NT2/D1 (cell line): Measurements from ENCODE around the gene ARMC8.

ENCODE experiments used
- DNase-seq: peaks from one replicate; pipeline ENCODE4 v3.0.0-alpha.2; 2011; ENCODE audit warnings: low read depth, low spot score
- H3K27me3 ChIP-seq: 2 replicates; pipeline ENCODE4 v1.6.0; 2011; ENCODE audit warnings: mild to moderate bottlenecking; ENCODE audit not compliant: insufficient read length, insufficient read depth
- H3K36me3 ChIP-seq: 2 replicates; pipeline ENCODE4 v1.6.1; 2011; ENCODE audit warnings: mild to moderate bottlenecking, low read length, mixed read lengths; ENCODE audit not compliant: insufficient read depth, insufficient read length
- H3K4me1 ChIP-seq: 2 replicates; pipeline ENCODE4 v1.5.1; 2011; ENCODE audit not compliant: insufficient read depth, insufficient read length
- H3K4me3 ChIP-seq: 2 replicates; pipeline ENCODE4 v1.5.1; 2011; ENCODE audit warnings: low read depth; ENCODE audit not compliant: insufficient read length
- H3K9ac ChIP-seq: 2 replicates; pipeline ENCODE4 v1.6.0; 2011; ENCODE audit warnings: low read depth; ENCODE audit not compliant: insufficient read length
- H3K9me3 ChIP-seq: 2 replicates; pipeline ENCODE4 v1.5.1; 2011; ENCODE audit warnings: mild to moderate bottlenecking, low read length; ENCODE audit not compliant: insufficient read depth
- SUZ12 ChIP-seq: IDR thresholded peaks from 2 replicates; pipeline ENCODE4 v1.6.1; 2011; ENCODE audit not compliant: insufficient read length, insufficient read depth; ENCODE audit errors: extremely low read depth
- YY1 ChIP-seq: IDR thresholded peaks from 2 replicates; pipeline ENCODE4 v1.6.1; 2011; ENCODE audit not compliant: insufficient read length, insufficient read depth
- ZNF274 ChIP-seq: IDR thresholded peaks from 2 replicates; pipeline ENCODE4 v1.6.1; 2011; ENCODE audit warnings: mild to moderate bottlenecking, low read depth, low read length

The ARMC8 gene

DNA sequence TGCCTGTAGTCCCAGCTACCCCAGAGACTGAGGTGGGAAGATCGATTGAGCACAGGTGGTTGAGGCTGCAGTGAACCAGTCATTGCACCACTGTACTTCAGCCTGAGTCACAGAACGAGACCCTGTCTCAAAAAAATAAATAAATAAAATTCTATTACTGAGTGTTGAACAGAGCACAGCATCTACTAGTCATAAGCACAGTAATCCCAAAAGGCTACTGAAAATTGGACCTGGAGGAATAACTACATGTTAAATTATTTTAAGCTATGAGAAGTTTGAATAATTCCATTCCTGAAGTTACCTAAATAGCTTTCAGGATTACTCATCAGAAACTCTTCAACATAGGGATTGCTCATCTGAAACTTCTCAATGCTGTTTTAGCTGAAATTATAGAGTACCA is 43.4 kb downstream of the ARMC8 start:
- no peak for DNase-seq
- Histone ChIP-seq H3K4me1 (no peaks in the 10 kb centered on the region), H3K9ac (no peak overlapping the region), H3K27me3 (no peaks in the 10 kb centered on the region), H3K36me3 (peaks cover 40% of the 10 kb centered on the region), H3K4me3 (no peak overlapping the region), H3K9me3 (no peaks in the 10 kb centered on the region)
- no peak for TF ChIP-seq SUZ12
- no peak for TF ChIP-seq YY1
- no peak for TF ChIP-seq ZNF274

DNA sequence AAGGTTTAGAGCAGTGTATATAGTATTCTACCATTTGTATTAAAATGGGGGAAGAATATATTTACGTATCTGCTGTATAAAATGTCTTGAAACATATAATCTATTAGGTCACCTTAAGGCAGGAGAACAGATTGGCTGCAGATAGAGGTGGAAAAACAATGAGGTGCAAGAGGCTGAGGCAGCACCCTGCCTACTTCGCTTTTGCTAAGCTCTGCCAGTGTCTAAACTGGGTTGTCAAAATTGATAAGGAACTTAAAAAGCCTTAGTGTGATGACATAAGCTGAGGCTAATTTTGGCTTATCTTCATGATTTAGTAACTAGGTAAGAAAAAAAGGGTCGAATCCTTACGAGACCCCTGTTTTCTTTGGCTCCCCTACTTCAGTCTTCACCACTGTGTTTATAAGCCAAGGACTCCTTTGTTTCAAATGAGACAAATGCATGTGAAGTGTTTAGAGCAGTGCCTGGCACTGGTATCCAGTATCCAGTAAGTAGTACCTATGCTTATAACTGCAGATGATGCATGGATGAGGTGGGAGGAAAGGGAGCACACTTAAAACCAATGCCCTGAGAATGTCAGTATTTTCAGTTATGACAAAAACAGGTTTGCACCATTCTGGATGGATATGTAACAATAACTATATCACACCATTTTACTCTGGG is 45.7 kb downstream of the ARMC8 start:
- Histone ChIP-seq H3K9ac (no peak overlapping the region), H3K27me3 (no peaks in the 10 kb centered on the region), H3K4me3 (no peak overlapping the region), H3K9me3 (no peaks in the 10 kb centered on the region), H3K36me3 (peaks cover 56% of the 10 kb centered on the region), H3K4me1 (no peaks in the 10 kb centered on the region)
- no peak for TF ChIP-seq YY1
- no peak for DNase-seq

DNA sequence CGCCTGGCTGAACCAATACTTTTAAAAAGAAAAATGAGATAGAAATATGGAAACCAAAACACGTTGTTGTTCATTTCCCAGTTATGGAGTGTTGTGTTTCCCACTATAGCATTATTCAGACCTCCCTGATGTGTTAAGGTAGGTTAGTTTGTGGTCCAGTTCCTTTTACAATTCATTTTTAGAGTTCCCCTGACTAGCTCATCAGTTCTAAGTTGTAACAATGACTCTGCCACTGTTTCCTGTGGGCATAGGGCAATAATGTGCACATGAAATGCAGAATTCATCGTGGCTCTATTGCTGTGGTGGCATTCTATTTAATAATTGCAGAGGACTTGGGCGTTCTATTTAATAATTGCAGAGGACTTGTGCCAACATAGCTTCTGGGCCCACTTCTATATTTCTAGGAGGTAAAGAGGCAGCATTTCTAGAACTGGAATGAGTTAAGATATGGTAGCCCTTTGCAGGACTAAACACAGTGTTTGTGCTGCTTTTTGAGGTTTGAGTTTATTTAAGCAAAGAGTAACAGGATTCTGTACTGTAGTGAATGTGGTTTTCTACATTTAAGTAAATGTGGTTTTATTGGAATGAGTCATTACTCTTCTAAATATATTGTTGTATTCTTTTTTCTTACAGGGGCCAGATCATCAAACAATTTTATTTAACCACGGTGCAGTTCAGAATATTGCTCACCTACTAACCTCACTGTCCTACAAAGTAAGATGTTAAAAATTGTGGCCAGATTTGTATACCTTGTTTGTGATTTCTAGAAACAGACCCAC is 47.5 kb downstream of the ARMC8 start:
- TF ChIP-seq YY1 (no peak), SUZ12 (no peak), ZNF274 (no peak)
- H3K27me3 ChIP-seq = no peaks in the 10 kb centered on the region
- H3K9me3 ChIP-seq = no peaks in the 10 kb centered on the region
- no peak for DNase-seq
- no peak overlapping the region for H3K4me3 ChIP-seq
- H3K9ac ChIP-seq = no peak overlapping the region
- H3K4me1 ChIP-seq = no peaks in the 10 kb centered on the region
- H3K36me3 ChIP-seq = peaks cover 61% of the 10 kb centered on the region

DNA sequence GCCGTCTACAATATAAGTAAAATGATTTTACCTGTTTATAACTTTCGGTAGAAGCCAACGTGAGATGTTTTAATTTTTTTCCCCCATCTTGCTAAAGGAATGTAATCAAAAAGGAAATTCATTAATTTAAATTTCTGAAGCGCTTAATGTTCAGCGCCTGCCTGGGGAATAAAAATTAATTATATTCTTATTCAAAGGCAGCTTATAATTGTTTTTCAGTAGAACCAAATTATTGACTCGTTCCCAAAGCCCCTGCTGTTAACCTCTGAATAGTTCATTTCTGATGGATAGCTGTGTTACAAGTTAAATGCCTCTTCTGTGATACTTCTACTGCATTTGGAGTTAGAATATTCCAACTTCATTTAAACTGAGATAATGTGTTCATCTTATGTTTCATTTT is 51.6 kb downstream of the ARMC8 start:
- Histone ChIP-seq H3K4me3 (no peak overlapping the region), H3K27me3 (no peaks in the 10 kb centered on the region), H3K36me3 (peaks cover 65% of the 10 kb centered on the region), H3K9ac (no peak overlapping the region), H3K9me3 (no peaks in the 10 kb centered on the region), H3K4me1 (no peaks in the 10 kb centered on the region)
- no peak for DNase-seq
- TF ChIP-seq ZNF274 = no peak
- no peak for TF ChIP-seq YY1
- no peak for TF ChIP-seq SUZ12

DNA sequence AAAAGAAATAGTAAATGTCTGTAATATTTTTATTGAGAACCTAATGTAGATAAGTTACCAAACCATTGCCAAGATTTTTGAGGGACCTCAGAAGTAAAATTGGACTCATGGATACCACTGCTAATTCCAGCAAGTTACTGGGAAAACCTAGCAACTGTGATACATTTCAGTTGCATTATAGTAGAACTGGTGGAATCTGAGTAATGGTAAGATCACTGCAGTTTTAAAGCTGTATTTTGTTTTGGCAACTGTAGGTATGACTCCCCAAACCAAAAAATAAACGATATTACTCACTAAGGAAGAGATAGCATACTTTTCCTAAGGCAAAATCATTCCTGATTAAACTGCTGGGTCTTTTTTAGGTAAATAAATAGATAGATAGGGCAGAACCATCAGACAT is 54.0 kb downstream of the ARMC8 start:
- DNase-seq = no peak
- Histone ChIP-seq H3K36me3 (peaks cover 74% of the 10 kb centered on the region), H3K27me3 (no peaks in the 10 kb centered on the region), H3K4me3 (no peak overlapping the region), H3K9me3 (no peaks in the 10 kb centered on the region), H3K4me1 (no peaks in the 10 kb centered on the region), H3K9ac (no peak overlapping the region)
- TF ChIP-seq SUZ12 (no peak), YY1 (no peak), ZNF274 (no peak)

DNA sequence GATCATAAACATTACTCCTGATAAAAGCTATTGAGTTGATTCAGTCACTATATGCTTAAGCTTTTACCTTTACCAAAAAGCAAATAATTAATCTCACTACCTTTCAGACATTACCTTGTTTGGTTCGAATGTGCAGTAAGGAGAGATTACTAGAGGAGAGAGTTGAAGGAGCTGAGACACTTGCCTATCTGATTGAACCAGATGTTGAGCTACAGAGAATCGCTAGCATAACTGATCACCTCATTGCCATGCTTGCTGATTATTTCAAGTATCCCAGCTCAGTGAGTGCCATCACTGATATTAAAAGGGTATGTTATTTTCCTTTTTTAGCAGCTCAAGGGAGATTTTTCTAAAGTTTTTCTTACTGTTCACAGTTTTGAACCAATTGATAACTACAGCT is 54.6 kb downstream of the ARMC8 start:
- TF ChIP-seq SUZ12 = no peak
- TF ChIP-seq ZNF274 = no peak
- no peak for TF ChIP-seq YY1
- no peak for DNase-seq
- no peaks in the 10 kb centered on the region for H3K27me3 ChIP-seq
- H3K4me1 ChIP-seq = no peaks in the 10 kb centered on the region
- H3K4me3 ChIP-seq = no peak overlapping the region
- H3K36me3 ChIP-seq = peaks cover 74% of the 10 kb centered on the region
- no peak overlapping the region for H3K9ac ChIP-seq
- H3K9me3 ChIP-seq = no peaks in the 10 kb centered on the region

DNA sequence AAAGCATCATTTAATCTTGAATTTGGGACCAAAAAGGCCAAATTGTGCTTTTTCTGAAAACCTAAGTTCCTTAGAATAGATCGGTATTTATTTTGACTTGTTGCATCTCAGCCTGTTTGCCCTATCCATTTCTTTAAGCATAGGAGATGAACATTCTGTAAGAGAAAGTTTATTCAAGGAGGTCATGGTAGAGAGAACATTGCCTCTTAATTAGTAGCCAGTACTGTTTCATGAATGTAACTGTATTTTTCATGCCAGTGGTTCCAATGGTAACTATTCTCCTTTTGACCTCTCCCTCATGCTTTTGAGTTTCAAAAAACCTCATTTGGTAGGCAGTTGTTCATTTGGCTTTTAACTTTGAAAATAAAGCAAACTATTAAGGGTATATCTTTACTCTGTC is 55.4 kb downstream of the ARMC8 start:
- no peak overlapping the region for H3K4me3 ChIP-seq
- TF ChIP-seq SUZ12 = no peak
- TF ChIP-seq YY1 = no peak
- TF ChIP-seq ZNF274 = no peak
- no peaks in the 10 kb centered on the region for H3K27me3 ChIP-seq
- no peaks in the 10 kb centered on the region for H3K4me1 ChIP-seq
- peaks cover 73% of the 10 kb centered on the region for H3K36me3 ChIP-seq
- H3K9me3 ChIP-seq = no peaks in the 10 kb centered on the region
- DNase-seq = no peak
- no peak overlapping the region for H3K9ac ChIP-seq
